EL (cell line): ENCODE measurements around the gene CLNK.
A peak's percentile ranks its signal among the peaks of the same experiment; 100 is the strongest.
"Not testable (repeated sequence)": the region's sequence is repeated elsewhere in the genome, so short reads cannot be mapped to it uniquely, and the experiment has no call there.

Experiments
- DNase-seq: peaks from one replicate; pipeline ENCODE4 v3.0.0-alpha.2; 2016

CLNK gene

DNA sequence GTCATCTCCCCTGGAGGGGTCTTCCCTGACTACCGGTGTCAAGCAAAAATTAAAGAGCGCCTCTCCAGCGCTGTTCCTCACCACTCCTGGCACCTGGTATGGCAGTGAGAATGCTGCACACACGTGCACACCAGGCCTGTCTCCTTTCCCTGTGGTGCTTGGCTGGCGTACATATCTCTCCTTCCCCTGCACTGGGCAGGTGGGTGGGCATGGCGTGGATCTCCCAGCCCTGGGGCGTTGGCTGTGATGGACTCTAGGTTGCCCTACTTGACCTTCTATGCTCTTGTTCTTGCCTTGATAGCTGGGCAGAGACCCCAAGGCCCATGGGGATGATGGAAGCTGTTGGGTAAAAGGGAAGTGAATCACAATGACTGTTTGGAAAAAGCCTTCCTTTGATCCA lies 109.2 kb downstream of the CLNK start:
- no peak for DNase-seq

DNA sequence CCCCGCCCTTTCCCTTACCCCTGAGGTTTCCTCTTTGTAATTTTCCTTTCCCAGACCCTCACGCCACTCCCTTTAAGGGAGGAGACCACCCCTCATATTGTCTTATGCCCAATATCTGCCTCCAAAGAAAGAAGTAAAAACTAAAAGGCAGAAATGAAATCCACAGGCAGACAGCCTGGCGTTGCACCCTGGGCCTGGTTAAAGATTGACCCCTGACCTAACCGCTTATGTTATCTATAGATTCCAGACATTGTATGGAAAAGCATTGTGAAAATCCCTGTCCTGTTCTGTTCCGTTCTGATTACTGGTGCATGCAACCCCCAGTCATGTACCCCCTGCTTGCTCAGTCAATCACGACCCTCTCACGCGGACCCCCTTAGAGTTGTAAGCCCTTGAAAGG lies 110.0 kb downstream of the CLNK start:
- not testable (repeated sequence) for DNase-seq

DNA sequence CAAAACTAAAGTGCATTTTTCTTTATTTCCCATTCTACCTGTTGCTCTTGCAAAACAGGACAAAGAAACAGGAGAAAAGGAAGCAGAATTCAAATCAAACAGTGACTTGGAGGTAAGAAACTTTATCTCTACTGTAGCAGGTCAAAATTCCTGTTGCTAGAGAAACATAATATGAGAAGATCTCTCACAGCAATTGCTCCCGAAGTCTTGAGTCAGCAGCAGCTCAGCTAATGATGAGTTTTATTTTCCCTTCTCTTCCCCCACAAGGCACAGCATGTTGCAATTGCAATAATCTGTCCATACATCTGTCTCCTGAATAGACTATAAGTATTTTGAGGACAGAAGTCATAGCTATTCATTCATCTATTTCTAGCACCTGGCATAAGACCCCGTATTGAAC lies 112.7 kb downstream of the CLNK start:
- DNase-seq, result no peak

DNA sequence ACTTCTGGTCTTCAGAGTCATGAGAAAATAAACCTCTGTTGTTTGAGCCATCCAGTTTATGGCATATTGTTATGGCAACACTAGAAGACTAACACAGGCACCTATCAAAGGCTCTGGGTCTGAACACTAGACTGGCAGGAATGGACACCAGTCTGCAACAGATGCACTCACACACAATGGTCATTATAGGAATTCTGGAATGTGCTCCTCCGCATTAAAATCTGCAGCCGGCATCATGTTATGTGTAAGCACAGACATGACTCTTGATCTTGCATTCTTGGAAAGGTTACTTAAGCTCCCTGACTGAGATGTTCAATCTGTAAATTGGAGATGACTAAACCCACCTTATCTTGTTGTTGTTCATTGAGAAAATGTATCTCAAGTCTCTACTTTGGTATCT lies 115.1 kb downstream of the CLNK start:
- DNase-seq, result no peak

DNA sequence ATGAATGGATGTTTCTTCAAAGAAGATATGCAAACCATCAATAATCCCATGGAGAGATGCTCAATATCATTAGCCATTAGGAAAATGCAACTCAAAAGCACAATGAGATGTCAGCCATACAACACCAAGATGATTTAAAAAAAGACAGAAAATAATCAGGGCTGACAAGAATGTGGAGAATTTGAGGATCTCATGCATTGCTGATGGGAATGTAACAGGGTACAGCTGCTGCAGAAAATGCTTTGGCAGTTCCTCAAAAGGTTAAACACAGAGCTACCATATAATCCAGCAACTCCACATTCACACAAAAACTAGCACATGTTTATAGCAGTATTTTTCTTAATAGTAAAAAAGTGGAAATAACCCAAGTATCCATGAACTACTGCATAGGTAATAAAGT lies 116.8 kb downstream of the CLNK start:
- no peak for DNase-seq

DNA sequence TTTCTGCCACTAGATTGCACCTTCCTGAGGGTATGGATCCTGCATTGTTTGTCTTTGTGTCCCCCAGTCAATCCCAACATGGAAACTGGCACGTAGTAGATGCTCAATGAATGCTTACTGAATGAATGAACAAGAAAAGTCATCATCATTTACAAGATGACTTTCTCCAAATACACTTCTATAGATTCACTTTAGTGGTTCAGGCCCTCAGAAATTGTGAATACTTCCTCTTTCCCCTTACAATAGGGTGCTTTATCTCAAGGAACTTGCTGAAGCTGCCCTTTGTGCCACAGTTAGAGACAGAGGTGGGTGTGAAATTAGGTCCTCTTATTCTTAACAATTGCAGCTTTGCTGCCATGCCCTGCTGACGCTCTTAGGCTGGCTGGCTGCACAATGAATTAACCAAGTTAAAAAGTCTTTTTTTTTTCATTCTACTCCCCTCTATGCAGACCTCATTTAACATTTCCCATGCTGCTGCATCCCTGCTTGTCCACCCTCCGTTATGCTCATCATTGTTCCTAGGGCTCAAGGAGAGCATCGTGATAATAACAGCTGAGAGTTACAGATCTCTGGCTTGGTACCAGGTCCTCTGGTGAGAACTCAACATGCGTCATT lies 119.3 kb downstream of the CLNK start:
- DNase-seq, result no peak

DNA sequence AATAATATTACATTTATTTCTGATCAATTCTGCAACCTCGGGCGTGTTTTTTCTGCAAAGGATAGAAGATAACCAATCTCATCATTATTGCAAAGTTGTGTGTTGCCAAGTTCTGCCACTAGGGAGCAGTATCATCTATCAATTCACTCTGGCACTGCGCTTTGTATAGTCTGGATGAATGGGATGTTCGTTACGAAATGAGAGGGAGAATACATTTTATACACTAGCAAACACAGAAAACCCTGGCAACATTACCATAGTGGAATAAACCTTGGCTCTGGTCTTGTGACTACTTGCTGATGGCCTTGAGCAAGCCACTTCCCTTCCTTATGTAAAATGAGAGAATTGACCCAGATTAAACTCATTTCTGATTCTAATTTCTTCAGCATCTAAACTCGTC lies 129.9 kb downstream of the CLNK start:
- DNase-seq, result peak; percentile 40

DNA sequence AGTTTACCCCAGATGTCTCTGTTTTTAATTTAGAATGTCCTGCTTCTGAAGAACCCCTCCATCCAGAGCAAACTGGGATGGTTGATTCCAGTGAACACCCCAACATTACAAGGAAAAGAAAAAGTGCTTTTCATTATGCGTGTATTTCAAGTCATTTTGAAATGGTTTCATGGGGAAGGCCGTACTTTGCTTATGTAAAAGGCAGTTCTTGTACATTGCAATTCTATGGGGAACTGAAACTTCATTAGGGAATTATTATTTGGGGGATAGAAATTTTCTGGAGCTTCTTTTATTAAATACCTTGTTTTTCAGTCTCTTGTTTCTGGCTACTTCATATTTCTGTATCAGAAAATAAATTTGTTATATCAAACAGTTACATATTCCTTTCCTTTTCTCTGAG lies 130.4 kb downstream of the CLNK start:
- no peak for DNase-seq

DNA sequence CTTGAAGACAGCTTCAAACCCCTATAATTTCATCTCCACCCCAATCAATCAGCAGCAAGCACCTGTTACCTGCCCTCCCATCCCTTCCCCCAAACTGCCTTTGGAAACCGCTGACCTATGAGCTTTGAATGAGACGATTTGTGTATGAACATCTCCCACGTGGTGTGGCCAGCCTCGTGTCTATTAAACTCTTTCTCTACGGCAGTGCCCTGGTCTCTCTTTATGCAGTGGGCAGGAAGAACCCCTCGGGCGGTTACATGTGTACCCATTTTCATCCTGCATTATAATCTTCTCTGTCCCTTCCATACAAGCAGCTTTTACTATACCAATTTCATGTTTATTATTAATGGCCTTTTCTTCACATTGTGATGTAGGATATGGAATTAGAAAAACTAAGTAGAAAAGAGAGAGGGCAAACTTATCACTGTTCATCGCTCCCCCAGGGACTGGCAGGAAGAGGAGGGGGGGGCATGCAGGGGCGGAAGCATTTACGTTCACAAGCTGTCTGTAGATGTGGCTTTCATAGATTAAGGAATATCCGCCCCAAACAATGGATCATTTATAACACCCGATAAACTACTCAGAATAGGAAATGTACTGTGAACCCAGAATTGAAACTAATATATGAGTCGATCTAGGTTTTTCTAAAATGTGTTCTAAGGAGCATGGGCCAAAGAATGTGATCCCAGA lies 131.8 kb downstream of the CLNK start:
- no peak for DNase-seq

DNA sequence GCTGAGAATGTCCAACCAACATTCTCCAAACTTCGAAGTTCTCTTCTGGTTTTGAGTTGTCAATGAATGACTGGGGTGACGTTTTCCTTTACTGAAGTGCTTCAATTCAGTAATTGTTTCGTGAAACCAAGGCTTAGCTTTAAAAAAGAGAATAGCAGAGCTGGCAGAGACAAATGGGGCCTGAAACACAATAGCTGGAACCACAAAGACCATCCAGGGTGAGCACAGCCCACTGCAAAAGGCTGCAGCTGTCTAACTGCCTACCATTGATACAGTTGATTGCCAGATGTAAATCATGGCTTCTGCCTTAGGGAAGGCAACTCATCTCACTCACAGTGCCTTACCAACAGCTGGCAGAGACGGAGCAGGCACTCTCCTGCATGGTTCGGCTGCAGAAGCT lies 148.7 kb downstream of the CLNK start:
- DNase-seq, result no peak

DNA sequence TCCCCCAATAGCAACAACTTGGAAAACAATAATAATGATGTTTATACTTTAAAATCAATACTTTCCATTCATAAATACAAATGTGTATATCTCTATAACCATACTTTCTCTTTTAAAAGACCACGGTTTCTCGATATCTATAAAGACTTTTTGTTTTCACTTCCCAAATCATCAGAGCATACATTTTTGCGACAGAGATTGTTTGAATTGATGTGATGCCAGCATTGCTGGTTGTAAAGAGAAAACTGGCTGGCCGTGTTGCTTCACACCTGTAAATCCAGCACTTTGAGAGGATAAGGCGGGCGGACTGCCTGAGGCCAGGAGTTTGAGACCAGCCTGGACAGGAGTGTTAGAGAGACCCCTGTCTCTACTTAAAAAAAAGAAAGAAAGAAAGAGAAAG lies 149.7 kb downstream of the CLNK start:
- no peak for DNase-seq

DNA sequence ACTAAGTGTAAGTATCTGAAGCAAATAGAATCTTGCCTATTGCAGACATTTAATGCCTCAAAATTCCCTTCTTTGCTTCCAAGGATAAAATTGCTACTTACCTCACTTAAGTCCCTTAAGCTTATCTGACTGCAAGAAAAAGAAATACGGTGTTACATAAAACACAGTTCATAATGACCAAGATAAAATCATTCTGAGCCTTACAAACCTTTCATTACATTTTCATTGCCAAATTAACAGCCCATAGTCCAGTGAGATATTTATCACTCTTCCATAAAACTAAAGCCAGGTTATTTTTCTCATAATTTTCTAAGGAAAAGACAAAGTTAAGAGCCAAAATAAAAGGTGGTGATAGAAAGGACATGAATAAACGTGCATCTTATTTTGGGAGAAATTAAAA lies 152.4 kb downstream of the CLNK start:
- no peak for DNase-seq

DNA sequence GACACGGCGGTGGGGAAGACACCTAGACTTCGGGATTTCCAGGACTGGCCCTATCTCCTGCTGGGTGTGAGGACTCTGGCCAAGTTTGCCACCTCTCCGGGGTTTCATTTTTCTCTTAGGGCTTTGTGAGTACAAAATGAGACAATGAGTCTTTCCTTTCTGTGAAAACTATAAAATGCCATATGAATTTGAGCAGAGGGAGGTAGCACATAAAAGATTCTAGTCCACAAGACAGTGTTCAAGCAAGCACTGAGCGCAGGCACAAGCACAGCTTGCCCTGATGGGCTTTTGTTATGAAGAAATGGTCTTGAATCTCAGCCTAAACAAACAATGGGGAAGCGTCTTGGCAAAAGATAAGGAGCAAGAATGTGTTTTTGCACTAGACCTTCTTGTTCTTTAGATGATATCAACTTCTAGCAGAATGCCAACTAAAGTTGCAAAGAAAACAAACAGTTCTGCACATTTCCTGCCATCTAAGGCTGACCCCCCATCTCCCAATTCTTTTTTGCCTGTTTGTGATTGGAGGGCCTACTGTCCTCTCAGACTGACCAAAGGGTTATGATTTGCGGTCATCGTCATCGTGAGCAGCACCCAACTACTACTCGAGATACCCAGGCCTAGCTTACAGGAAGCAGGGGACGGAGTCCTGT lies 154.3 kb downstream of the CLNK start:
- DNase-seq, result peak; percentile 24

DNA sequence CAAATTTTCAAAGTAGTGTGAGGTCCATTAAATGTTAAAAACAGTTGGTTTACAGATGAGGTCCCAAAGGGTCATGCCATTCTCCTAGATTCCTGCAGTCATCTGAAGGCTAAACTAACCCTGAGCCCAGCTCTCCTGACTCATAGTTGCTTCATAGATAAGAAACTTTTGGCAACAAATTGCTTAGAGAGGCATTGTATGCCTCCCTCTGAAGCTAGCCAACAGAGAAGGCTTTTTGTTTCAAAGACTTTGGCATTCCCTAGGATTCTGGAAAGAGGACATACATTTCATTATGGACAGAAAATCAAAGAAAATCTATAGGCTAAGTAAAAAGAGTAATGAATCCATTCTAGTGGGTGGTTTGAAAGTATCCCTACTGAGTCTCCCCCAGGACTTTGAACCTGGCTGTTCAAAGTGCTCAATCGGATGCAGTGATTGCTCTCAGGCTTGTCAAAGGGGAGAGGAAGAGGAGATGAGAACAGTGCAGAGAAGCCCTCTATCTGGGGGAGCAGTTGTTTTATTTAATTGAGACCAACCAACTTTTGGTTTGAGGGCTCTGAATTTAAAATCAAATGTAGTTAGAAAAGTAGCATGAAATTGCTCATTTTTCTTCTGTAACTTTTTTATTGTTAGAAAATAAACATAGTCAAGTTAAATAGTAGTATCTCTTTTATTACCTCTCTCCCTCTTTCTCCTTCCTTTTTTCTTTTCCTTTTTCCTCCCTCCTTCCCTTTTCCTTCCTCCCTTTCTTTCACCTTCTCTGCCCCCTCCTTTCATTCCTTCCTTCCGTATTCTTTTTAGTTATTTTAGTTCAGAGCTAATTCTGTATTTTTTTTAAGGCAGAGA lies 155.1 kb downstream of the CLNK start:
- DNase-seq, result peak; percentile 4

DNA sequence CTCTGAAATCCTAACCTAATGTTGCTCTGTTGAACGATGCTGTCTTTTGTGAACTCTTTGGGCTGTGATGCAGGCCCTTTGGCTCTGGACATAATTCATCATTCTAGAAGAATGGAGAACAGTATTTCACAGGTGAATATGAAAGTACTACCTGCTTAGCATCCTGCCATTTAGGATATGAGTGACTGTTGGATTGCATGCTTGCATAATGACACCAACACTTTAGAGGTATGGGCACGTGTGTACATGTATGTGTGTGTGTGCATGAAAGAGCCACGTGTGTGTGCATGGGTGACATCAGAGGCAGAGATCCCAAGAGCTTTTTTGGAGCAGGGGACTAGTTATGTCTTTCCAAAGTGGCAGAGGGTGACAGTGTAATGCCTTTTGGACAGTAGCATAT lies 157.1 kb downstream of the CLNK start:
- no peak for DNase-seq

DNA sequence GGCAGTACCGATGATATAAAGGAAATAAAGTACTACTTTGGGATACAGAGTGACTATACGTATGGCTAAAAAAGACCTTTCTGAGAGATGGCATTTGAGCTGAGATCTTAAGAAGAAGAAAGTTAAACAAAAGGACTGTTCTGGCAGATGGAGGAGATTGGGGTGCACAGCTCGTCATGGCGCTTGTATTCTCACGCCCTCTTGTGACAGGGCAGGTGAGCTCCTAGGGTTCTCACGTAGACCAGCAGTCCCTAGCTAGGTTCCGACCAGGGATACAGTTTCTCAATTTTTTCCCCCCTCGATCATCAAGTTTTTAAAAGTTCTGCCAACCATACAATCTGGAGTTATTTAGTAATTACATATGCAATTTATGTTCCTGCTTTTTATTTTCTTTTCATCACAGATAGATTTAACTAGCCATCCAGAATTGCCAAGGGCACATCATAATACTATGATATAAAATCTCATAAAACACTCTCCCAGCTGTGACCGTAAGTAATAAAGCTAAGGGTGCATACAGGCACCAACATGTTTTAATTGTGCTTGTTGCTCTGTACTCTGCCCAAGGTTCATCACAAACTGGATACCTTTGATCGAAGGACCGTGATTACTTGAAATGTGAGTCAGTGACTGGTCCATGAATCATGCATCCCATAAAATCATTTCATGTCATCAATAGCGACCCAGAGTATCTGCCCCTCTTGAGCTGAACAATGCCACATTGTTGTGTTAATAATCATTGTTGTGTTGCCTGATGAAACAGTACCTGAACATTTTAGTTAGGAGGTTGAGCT lies 157.9 kb downstream of the CLNK start:
- DNase-seq, result no peak

DNA sequence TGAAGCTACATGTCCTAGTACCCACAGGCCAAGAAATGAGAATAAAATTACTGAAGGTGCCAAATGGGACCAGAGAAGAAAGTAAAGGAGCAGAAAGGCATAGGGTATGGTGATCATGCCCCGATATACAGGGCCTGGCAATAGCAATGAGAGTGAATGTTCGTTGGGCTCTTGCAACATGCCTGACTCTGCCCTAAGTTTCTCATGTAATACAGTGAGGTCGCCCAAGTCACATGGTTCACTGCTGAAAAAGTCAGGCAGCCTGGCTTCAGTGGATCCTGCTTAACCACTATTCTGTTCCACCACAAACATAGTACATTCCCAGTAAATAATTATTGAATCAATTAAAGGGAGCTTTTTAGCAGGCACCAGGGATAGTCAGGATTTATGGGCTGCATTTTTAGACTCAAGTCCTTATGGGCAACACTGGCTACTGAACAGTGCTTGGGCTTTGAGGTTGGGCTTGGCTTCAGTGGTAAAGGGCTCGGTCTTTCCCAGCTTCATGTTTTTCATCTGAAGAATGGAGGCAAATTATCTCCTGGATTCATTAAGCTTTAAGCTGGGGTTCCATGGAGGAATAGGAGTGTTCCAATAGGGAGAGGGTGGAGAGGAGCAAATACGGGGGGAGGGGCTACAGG lies 160.3 kb downstream of the CLNK start:
- no peak for DNase-seq

DNA sequence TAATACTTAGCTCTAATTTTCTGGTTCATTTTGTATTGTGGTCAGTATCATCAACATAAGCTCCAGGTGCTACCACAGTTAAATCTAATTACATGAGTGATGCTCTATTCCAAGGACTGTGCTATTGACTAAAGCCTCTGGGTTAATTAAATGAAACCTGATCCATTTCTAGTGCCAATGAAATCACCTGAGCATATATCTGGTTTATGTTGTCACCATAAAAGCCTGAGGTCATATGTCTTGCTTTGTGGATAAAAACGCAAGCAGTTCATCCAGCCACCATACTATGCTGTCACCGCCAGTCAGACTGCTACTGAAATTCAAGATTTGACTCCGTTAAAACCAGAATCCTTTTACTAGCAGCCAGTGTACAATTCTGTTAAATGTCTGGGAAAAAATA lies 163.1 kb downstream of the CLNK start:
- no peak for DNase-seq

DNA sequence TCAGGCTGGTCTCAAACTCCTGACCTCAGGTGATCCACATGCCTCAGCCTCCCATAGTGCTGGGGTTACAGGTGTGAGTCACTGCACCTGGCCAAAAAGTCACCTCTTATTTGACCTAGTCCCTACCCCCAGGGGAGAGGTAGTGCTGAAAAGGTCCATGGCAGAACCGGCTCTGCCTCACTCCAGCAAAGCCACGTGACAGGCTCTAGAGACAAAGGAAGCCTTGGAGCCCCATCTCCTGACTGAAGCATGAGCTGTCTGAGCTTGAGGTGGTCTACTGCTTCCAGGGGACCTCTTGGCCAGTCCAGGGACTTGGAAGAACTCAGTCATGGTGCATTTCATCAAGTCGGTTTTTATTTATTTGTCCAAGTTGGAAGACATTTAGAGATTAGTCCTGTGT lies 174.8 kb downstream of the CLNK start:
- DNase-seq, result no peak

DNA sequence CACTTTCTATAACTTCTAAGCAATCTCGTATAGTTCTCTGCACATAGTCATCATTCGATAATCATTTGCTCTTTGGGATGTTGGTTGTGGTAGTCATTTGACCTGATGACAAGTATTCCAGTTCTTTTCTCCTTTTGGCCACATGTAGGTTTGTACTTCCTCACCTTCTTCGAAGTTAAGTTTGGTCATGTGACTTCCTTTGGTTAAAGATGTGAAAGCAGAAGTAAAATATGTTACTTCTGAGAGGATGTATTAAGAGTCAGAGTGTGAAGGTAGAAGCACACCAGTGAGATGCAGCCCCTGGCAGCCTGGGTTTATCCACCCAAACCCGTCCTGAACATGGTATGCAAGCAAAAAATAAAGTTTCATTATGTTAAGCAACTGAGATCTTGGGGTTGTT lies 178.5 kb downstream of the CLNK start:
- no peak for DNase-seq

DNA sequence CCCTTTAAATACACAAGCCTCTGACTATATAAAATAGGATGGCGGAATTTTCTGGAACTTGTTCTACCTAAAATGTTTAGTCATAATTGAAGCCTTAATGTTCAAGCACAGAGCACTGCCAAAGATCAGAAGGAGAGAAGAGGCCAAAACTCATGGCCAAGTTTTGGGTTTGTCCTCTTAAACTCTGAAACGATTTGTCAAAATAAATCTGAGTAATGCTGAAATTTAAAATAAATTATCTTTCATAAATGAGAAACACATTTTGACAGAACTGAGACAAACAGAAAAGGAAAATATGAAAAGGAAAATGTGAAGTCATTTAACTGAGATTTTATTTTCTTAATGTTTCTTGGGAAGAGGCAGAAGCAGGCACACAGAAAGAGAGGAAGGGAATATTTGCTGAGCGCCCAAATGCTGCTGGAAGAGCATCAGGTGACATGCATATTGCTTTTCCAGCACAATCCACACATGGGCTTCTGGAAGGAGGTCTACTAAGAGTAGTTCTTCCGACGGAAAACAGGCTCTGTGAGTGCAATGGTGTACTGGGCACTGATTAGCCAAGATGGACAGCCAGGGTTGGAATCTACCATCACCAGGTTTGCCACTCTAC lies 179.9 kb downstream of the CLNK start:
- DNase-seq, result no peak

DNA sequence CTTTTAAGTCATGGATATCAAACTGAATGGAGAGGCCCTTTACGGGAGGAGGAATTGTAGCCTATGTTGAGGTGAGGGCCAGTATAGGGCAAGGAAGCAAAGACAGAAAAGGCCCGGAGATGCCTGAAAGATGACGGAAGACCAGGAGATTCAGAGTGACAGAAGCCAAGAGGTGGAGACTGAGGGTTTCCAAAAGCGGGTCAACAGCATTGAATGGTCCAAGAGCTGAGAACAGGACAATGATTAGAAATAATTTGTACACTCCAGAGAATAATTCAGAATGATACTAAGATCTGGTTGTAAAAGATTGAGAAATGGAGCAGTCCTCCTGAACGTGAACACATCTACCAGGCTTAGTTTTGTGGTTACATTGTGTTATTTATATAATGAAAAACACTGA lies 181.9 kb downstream of the CLNK start:
- DNase-seq, result no peak
